ENCODE measurements around the gene NBPF1.
"Not testable (repeated sequence)": the region's sequence is repeated elsewhere in the genome, so short reads cannot be mapped to it uniquely, and the experiment has no call there.

NBPF1 gene

GRCh38 chr1:16605532-16606505 lies 7.5 kb downstream of the NBPF1 start:
- DNase-seq = no peak

DNA sequence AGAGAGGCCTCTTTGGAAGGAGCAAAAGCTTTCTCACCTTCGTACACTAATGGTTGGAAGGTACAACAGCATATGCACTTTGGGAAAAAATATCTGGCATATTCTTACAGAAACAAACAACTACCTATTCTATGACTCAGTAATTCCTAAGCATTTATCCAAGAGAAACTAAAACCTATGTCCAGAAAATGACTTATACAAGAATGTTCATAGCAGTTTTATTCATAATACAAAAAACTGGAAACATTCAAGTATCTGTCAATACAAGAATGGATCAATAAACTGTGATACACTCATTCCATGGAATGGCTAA lies 8.2 kb downstream of the NBPF1 start:
- DNase-seq = no peak

DNA sequence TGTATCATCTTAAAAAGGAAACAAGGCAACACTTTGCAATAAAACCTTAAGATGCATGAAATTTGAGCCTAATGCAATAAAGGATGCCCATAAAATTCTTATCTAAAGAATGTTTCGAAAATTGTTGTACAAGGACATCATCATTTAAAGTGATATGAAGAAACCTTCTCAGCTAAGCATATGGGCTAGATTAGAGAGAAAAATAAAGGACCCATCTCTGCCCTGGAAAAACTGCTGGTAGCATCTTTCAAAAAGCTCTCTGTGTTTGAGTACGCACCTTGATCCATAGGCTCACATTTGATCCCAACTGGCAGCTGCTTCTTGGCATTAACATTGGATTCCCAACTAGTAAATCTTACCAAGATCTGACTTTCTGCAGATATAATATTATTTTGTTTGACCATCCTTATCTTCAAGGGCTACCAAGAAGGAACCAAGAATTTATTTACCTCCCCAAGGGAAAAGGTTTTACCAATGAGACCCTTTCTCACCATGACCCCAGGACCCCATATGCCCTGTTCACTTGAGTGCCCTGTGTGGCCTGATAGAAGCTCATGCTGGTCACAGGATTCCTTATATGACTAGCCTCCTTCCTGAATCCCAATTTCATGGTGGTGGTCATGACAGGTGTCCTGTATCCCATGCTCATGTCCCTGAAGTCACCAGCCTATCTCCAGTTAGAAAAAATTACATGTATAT lies 8.7 kb downstream of the NBPF1 start:
- not testable (repeated sequence) for DNase-seq

- DNase-seq = not testable (repeated sequence)
Measured at GRCh38 chr1:16603623-16604022, 9.7 kb downstream of the NBPF1 start.

- not testable (repeated sequence) for DNase-seq
Measured at GRCh38 chr1:16602336-16603011, 10.9 kb downstream of the NBPF1 start.

DNA sequence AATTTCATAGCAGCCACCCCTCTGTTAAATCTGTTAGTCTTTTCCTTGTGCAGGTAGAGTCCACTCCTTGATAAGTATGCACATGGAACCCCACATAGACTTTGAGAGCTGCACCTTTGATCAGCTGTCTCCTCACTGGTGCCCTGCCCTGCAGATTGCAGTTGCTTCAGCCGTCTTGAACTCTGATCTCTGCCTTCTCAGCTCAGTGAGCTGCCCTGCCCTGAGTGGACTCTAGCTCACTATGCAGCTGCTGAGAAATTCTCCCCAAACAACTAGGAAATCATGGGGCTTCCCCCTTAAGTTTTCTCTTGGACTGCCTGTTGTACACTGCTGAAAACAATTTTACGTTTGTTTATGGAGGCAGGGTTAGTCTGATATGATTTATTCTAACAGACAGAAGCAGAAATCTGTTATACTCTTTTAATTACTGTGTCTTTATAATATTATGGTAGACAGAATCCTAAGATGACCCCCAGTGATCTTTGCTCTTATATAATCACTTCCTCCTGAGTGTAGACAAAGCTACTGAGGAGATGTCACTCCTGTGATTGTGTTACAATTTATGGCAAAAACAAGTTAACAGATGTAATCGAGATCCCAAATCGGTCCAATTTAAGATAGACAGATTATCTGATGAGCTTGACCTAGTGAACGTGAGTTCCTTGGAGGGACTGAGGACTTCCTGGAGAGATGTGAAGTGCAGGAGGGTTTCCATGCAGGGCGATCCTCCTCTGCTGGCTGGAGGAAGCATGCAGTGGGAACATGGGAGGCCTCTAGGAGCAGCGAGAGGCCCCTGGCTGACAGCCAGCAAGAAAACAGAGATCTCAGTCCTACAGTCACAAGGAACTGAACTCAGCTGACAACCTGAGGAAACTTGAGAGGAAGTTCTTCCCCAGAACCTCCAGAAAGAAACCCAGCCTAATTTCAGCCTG lies 12.2 kb downstream of the NBPF1 start:
- not testable (repeated sequence) for DNase-seq

DNA sequence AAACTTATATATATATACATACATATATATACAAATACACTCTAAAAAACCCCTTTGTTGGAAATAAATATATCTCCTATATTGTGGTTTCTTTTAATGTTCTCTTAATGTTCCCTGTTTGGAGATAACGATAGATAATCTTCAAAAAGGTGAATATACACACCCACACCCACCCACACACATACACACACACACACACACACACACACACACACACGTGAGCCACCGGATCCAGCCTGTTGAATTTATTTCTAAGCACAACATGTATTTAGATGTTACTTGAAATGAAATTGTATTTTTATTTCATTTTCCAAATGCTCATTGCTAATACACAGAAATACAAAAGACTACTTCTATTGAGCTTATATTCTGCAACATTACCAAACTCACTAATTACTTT lies 14.0 kb downstream of the NBPF1 start:
- DNase-seq = not testable (repeated sequence)

DNA sequence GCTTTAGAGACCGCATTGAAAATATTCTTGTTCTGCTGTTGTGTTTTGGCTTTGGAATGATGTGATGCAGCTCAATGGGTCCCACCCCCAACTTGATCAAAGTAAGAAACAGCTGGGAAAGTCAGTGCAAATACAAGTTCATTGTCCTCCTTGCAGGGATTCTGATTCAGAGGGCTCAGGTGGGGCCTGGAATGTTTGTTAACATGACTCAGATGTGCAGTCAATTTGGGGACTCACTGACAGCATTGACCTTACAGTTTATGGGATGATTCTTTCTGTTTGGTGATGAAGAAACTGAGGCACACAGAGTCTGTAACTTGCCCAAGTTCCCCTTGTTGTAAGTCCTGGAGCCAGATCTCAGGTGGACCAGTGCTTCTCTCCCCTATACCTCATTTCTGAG lies 18.1 kb downstream of the NBPF1 start:
- DNase-seq = not testable (repeated sequence)

DNA sequence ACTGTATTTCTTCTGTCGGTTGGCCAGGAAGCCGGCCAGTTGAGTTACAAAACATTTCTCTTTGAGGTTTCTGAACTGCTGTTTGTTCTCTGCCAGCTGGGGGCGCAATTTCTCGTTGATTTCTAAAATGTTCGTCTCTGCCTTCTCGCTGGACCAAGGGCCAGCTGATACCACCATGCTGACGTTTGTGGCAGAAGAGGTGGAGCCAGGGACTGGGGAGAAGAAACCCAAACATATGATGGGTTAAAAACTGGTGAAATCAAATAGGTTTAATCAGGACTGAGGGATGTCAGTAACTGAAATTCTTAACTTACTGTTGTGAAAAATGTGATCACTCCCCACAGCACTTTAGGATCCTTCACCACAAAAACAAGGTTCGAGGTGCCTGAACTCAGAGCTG lies 21.5 kb downstream of the NBPF1 start:
- DNase-seq = not testable (repeated sequence)

GRCh38 chr1:16588081-16588480 lies 25.3 kb downstream of the NBPF1 start:
- DNase-seq = not testable (repeated sequence)

DNA sequence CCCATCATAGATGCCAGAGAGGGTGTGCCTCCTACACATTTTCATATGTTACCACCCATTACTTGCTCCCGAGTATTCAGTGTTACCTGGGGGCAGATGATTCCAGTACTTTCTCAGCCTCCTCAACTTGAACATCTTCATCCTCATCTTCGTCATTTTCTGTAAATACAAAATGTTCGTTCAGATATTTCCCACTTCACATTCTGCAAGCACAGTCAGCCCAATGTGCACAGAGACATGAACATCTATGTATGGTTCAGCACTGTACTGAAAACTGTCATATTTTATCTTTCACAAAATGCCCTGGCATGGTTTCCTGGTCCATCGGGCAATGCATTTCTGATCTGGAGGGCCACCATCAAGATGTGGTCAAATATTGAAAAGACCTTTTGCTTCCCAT lies 25.7 kb downstream of the NBPF1 start:
- DNase-seq = not testable (repeated sequence)

GRCh38 chr1:16565324-16565723 lies 48.0 kb downstream of the NBPF1 start:
- DNase-seq = not testable (repeated sequence)

DNA sequence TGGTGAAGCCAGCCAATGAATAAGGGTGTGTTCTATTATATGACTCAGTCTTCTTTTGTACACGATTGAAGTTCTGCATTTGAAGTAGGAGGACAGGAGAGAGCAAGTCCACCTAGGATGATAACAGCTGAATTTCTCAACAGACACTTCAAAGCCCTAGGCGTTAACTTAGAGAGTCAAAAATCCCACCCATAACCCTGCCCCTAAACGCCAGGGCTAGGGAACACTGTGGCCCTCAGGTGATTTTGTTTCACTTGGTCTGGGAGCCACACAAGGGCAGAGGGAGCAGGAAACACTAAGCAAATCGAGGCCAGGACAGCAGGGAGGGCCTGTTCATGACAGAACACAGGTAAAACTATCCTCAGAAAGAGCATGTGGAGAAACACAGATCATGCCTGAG lies 52.3 kb downstream of the NBPF1 start:
- not testable (repeated sequence) for DNase-seq

GRCh38 chr1:16560498-16560897 lies 52.9 kb downstream of the NBPF1 start:
- DNase-seq = not testable (repeated sequence)

GRCh38 chr1:16559688-16560087 lies 53.7 kb downstream of the NBPF1 start:
- DNase-seq = not testable (repeated sequence)

- DNase-seq = not testable (repeated sequence)
Measured at GRCh38 chr1:16557034-16557433, 56.3 kb downstream of the NBPF1 start.

- DNase-seq = not testable (repeated sequence)
Measured at GRCh38 chr1:16553244-16553643, 60.1 kb downstream of the NBPF1 start.

- not testable (repeated sequence) for DNase-seq
Measured at GRCh38 chr1:16550212-16550918, 63.0 kb downstream of the NBPF1 start.

- not testable (repeated sequence) for DNase-seq
Measured at GRCh38 chr1:16549545-16549944, 63.8 kb downstream of the NBPF1 start.

GRCh38 chr1:16547502-16548241 lies 65.7 kb downstream of the NBPF1 start:
- DNase-seq = not testable (repeated sequence)

- DNase-seq = not testable (repeated sequence)
Measured at GRCh38 chr1:16545682-16546095, 67.7 kb downstream of the NBPF1 start.
